ENCODE data around the gene CD200R1L.

DNA sequence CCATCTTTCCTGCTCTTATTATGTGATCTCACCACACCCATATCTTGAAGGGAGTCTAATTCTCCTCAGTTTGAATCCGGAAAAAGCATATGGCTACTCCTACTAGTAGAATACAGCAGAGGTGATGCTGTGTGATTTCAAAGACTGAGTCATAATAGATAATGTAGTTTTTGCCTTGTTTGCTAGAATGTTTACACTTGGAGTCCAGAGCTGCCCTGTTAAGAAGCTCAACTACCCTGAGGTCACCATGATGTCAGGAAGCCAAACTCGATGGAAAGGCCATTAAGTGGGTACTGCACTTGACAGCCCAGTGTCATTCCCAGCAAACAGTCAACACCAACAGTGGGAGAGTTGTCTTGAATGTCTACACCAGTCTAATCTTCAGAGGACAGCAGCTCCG lies 56.9 kb downstream of the CD200R1L start:
- TF ChIP-seq MEIS1 (CRISPR knock-in tag; IDR thresholded peaks at IDR 0.05; ENCODE audit: borderline replicate concordance), result no peak
- TF ChIP-seq, protein P1, sequence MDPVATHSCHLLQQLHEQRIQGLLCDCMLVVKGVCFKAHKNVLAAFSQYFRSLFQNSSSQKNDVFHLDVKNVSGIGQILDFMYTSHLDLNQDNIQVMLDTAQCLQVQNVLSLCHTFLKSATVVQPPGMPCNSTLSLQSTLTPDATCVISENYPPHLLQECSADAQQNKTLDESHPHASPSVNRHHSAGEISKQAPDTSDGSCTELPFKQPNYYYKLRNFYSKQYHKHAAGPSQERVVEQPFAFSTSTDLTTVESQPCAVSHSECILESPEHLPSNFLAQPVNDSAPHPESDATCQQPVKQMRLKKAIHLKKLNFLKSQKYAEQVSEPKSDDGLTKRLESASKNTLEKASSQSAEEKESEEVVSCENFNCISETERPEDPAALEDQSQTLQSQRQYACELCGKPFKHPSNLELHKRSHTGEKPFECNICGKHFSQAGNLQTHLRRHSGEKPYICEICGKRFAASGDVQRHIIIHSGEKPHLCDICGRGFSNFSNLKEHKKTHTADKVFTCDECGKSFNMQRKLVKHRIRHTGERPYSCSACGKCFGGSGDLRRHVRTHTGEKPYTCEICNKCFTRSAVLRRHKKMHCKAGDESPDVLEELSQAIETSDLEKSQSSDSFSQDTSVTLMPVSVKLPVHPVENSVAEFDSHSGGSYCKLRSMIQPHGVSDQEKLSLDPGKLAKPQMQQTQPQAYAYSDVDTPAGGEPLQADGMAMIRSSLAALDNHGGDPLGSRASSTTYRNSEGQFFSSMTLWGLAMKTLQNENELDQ (tag by site-specific recombination; IDR thresholded peaks at IDR 0.05; ENCODE audit: low read depth), result no peak
- TF ChIP-seq CTCF (tag by site-specific recombination; IDR thresholded peaks at IDR 0.05), result no peak
- TF ChIP-seq SETDB1 (IDR thresholded peaks at IDR 0.05; ENCODE audit: insufficient read length, low read length), result no peak
- no peak for TF ChIP-seq ZNF626 (tag by site-specific recombination; IDR thresholded peaks at IDR 0.05)
- TF ChIP-seq ZNF354C (tag by site-specific recombination; IDR thresholded peaks at IDR 0.05; ENCODE audit: borderline replicate concordance, low read depth), result no peak
- TF ChIP-seq, protein P2, sequence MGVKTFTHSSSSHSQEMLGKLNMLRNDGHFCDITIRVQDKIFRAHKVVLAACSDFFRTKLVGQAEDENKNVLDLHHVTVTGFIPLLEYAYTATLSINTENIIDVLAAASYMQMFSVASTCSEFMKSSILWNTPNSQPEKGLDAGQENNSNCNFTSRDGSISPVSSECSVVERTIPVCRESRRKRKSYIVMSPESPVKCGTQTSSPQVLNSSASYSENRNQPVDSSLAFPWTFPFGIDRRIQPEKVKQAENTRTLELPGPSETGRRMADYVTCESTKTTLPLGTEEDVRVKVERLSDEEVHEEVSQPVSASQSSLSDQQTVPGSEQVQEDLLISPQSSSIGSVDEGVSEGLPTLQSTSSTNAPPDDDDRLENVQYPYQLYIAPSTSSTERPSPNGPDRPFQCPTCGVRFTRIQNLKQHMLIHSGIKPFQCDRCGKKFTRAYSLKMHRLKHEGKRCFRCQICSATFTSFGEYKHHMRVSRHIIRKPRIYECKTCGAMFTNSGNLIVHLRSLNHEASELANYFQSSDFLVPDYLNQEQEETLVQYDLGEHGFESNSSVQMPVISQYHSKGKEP (tag by site-specific recombination; IDR thresholded peaks at IDR 0.05), result no peak
- no peak for TF ChIP-seq ZNF324 (tag by site-specific recombination; IDR thresholded peaks at IDR 0.05)
- no peak for TF ChIP-seq ZNF214 (tag by site-specific recombination; IDR thresholded peaks at IDR 0.05; ENCODE audit: borderline replicate concordance)
- TF ChIP-seq ZNF239 (tag by site-specific recombination; IDR thresholded peaks at IDR 0.05), result no peak
